Iris pigment epithelial cell (primary cell): ENCODE measurements around the gene FAF2.

Experiments
- DNase-seq: peaks from one replicate; pipeline ENCODE4 v3.0.0-alpha.2; 2011; ENCODE audit warnings: low read depth

Gene FAF2

GRCh38 chr5:176530983-176531901, 83.1 kb downstream of the FAF2 start:
- DNase-seq, result peak; percentile 40

DNA sequence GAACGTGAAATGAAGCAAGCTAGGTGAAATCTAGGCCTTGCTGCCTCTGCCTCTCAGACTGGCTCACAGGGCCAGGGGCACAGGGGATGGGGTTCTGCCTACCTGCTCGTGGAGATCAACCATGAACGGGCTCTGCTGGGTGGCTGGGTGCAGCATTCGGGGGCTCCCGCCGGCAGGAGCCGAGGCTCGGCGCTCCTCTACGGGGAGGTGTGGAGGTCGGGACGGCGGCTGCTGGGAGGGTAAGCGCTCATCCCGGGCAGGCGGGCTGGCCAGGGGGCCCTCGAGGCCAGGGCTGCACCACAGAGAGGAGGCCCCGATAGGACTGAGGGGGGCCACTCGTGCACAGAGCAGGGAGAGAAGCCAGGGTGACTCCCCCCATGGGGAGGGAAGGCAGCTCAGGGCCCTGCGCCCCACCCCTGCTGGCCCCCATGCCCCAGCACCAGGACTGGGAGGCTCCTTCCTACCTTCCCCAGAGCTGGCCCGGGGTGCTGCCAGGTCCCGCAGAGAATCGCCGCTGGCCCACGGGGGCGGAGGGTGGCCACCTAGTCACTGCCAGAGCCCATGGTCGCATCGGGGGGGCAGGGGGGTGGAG, 83.8 kb downstream of the FAF2 start:
- DNase-seq, result no peak

GRCh38 chr5:176532795-176533194, 84.6 kb downstream of the FAF2 start:
- no peak for DNase-seq

DNA sequence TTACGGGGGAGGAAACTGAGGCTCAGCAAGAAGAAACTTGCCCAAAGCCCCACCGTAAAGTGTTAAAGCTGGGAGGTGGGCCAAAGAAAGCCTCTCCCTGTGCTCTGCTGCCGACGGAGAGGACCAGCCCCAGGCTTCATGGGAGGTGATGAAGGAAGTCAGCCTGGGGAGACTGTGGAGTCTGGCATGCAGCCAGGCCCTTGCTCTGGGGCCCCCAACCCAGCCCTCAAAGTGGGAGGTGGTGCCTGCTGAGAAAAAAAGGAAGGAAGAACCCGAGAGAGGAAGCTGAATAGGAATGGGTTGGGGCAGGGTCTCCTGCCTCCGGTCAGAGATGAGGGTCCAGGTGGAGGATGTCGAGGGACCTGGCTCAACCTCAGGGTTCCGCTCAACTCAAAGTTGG, 85.2 kb downstream of the FAF2 start:
- DNase-seq, result no peak

- peak; percentile 46 for DNase-seq
These were observed 85.9 kb downstream of the FAF2 start for GRCh38 chr5:176533894-176534611.

DNA sequence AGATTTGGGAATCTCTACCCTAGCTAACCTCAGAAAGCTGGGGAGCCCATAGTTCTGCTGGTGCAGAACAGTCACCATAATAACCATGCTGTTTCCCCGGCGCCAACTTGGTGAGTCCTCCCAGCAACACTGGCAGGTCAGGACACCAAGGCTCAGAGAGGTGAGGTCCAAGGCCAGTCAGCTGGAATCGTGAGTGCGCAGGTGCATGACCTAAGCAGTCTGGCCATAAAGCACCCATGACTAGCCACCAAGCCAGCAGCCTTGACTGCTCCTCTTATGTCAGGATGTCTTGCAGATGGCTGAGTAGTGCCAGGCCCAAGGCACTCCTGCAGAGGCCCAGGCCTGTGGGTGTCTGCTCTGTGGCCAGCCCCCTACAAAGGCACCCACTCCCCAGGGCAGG, 86.5 kb downstream of the FAF2 start:
- no peak for DNase-seq

- DNase-seq, result peak; percentile 19
These were observed 87.0 kb downstream of the FAF2 start for GRCh38 chr5:176535101-176535663.

DNA sequence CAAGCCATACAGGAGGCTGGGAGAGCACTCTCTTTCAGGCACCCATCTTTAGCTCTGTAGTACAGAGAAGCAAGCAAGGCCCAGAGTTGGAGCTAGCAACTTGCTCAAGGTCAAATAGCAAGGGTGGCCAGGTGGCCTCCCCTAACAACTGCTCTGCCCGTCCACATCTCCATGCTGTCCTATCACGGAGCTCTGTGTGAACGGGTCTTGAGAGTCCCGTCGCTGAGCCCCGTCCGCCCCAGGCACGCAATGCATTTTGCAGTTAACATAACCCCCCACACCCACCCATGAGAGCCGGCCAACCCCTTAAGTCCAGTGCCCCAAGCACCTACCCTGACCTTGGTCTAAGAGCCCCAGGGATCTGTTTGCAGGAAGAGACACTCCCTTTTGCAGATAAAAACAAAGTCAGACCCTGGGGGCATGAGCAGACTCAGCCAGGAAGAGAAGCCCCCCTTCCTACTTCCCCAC, 87.5 kb downstream of the FAF2 start:
- peak; percentile 28 for DNase-seq

GRCh38 chr5:176536132-176536901, 88.1 kb downstream of the FAF2 start:
- DNase-seq, result peak; percentile 82

GRCh38 chr5:176536902-176537553, 88.8 kb downstream of the FAF2 start, which contains the start of gene RNF44:
Gene RNF44, minus strand, starts transcription at chr5:176537402. Its CDS starts 4,930 bp downstream, at chr5:176532472.
- peak; percentile 98 for DNase-seq

DNA sequence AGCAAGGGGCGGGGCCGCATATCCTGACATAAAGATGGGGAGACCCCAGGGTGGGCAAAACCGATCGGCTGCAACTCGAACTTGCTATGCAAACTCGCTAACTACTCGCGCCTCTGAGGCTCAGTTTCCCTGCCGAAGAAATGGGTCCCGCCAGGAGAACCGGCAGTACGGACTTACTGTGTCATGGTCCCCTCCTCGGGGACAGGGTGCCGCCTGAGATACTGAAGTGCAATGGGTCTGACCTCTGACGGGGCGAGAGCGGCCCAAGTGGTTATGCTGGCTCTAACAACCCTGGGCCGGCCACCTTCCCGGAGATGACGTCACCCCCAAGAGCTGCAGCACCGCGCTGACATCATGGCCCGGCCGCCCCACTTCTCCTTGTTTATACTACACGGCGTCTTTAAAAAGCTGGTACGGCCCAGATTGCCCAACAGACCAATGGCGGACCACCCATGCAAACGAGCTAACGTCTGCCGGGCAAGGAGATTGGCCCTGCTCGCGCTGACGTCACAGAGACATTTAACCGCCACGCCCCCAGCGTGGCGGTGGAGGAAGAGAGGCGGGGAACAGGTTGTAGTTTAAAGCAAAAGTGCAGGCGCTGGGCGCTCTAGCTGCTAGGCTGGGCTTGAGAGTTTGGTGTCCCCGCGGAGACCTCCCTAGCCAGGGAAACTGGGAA, 89.5 kb downstream of the FAF2 start:
- DNase-seq, result peak; percentile 100

- DNase-seq, result no peak
These were observed 90.2 kb downstream of the FAF2 start for GRCh38 chr5:176538230-176538988.

GRCh38 chr5:176538989-176539384, 90.8 kb downstream of the FAF2 start:
- no peak for DNase-seq

DNA sequence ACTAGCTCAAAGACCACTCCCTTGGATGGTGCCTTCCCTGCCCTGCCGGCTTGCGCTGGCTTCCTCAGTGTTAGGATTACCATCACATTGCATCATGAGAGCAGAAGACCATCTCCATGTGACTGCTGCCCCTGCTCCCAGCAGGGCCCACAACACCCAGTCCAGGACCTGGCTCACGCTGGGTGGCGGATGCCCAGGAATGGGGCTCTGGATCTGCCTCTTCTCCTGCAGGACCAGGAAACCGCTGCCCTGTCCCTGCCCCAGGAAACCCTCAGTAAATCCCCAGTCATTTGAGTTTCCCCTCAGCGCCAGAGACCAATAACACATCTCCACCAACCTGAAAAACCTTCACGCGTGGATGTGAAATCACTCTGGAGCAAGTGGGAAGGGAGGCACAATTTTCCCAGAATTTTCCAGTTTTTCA, 92.3 kb downstream of the FAF2 start:
- DNase-seq, result no peak

GRCh38 chr5:176540956-176541337, 92.8 kb downstream of the FAF2 start:
- no peak for DNase-seq

DNA sequence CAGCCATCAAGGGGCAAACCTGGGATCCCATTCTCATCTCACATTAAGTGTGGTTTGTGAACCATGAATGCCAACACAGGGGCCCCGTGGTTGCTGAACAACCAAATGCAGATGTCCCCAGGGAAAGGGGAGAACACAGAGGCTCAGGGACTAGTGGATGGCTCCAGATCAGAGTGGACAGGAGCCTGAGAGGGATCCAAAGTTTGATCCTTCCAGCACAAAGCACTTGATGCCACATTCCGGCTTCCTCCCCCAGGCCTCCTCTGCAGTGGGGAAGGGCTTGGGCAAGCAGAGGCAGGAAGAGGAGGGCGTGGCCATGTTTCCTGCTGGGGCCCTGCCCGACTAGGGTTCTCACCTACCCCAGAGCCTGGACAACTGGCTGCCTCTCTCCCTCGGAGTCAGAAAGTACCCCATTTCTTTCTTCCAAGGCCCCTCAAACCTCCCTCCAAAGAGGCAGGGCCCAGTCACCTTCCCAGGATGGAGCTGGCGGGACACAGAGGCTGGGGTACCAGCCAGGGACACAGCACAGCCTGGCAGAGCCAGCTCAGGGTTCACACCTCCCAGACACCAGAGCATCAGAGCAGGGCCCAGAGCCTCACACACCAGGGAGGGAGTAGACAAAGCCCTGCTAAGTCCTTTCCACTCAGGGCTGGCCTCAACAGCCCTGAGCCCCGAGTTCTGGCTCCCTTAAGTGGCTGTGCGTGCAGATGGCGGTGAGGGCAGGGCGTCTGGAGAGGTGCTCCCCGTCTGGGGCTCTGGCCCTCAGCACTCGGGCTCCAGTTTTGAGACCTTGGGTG, 93.4 kb downstream of the FAF2 start:
- DNase-seq, result peak; percentile 29

DNA sequence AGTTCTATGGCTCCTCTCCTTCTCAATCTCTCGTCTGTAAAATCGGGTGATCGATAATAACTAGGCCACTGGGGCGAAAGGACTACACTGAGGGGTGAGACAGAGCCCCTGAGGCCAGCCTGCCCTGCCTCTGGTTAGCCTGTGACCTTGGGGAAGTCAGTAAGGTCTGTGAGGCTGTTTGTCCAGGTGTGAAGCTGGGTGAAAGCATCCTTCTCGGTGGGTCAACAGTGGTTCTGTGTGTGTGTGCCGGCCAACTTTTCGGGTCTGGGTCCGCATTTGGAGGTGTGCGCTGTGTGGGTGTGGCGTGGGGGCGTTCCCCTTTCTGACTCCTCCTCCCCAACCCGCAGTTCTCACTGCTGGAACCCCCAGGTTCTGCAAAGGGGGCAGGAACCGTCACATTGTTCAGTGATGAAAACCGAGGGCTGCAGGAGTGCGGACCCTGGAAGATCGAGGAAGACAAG, 94.0 kb downstream of the FAF2 start:
- no peak for DNase-seq

DNA sequence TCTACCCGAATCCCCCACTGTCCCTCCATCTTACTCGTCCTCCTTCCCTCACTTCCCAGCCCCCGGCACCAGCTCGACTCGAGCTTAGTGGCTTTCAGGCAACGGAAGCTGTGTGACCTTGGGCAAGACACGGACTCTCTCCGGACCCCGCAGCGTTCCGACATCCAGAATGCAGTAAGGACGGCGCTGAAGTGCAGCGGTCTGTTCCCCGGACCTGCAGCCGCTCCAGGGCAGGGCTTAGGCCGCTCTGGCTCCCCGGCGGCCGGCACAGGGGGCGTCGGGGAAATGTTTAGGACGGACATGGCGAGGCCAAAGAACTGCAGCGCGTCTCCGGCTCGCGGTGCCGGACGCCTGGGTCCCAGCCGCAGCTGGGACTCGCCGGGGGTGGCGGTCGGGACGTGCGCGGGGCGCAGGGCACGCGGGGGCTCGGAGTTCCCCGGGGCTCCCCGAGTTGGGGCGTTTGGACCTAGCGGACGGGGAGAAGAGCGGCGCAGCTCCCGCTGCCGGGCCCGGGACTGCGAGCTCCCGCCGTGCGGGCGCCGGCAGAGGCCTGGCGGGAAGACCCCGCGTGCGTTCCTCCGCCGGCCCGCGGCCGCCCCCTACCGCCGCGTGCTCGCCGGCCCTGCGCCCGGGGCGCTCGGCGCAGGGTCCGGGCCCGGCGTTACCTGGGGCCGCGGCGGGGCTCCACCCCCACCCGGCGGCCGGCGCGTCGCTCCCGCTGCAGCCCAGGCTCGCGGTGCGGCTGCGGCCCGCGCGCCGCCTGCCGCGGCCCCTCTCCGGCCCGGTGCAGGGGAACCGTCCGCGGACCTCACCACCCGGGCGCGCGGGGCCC, 94.6 kb downstream of the FAF2 start:
- DNase-seq, result no peak
